Esophagus muscularis mucosa (tissue), 4 donors: ENCODE data around the gene HEBP2.

Experiments
- EP300 ChIP-seq: sonication (generic); formaldehyde crosslinking; IDR thresholded peaks from one replicate; pipeline ENCODE4 v1.6.1; 2017; ENCODE audit warnings: antibody characterized with exemption
- POLR2A ChIP-seq: fragments of 450-650 bp; IDR thresholded peaks from one replicate; pipeline ENCODE4 v1.6.1; 2017; ENCODE audit warnings: antibody characterized with exemption, moderate library complexity, mild to moderate bottlenecking, low read depth
- TF ChIP-seq, protein P1 (sequence below), 3 experiments: fragments of 200-600 bp in 2 of 3; fragments of 450-650 bp in 1 of 3; sonication (generic) in 2 of 3; IDR thresholded peaks; one replicate each; pipeline ENCODE4 v1.5.1; 2017 to 2019; ENCODE audit warnings: antibody characterized with exemption in 3 of 3, mild to moderate bottlenecking in 2 of 3, moderate library complexity in 1 of 3

DNA sequence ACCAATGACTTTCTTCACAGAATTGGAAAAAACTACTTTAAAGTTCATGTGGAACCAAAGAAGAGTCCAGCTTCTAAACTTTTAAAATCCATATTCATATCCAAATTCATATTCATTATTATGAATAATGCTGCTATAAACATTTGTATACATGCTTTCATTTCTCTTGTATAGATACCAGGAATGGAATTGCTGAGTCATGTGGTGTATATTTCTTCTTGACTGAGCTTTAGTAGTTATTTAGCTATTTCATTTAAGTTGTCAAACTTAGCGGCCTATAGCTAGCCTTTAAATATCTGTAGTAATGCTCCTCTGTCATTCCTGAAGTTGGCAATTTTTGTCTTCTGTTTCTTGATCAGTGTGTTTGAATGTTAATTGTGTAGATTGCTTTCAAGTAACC, 46.1 kb upstream of the HEBP2 start:
- TF ChIP-seq, protein P1, sequence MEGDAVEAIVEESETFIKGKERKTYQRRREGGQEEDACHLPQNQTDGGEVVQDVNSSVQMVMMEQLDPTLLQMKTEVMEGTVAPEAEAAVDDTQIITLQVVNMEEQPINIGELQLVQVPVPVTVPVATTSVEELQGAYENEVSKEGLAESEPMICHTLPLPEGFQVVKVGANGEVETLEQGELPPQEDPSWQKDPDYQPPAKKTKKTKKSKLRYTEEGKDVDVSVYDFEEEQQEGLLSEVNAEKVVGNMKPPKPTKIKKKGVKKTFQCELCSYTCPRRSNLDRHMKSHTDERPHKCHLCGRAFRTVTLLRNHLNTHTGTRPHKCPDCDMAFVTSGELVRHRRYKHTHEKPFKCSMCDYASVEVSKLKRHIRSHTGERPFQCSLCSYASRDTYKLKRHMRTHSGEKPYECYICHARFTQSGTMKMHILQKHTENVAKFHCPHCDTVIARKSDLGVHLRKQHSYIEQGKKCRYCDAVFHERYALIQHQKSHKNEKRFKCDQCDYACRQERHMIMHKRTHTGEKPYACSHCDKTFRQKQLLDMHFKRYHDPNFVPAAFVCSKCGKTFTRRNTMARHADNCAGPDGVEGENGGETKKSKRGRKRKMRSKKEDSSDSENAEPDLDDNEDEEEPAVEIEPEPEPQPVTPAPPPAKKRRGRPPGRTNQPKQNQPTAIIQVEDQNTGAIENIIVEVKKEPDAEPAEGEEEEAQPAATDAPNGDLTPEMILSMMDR (IDR thresholded peaks at IDR 0.05), result no peak
- TF ChIP-seq POLR2A (no peak), EP300 (no peak)
